Thyroid gland (tissue), 4 donors: ENCODE results near the gene ANKRD2. TPM values are rescaled to one million over a fixed set of nuclear protein-coding genes. Genes with fewer than 3 reads are reported as not detected.
"Not testable (repeated sequence)": the region's sequence is repeated elsewhere in the genome, so short reads cannot be mapped to it uniquely, and the experiment has no call there.

Experiments used
- DNase-seq, 2 donors: peaks; one replicate each; pipeline ENCODE4 v3.0.0-alpha.2; 2019
- H3K27ac ChIP-seq, 3 donors: fragments of 200-600 bp; sonication (generic); 1 replicate in 2 of 3; 2 replicates in 1 of 3; pipeline ENCODE4 v1.5.1; 2016 to 2019; ENCODE audit warnings: mild to moderate bottlenecking in 1 of 3, moderate library complexity in 1 of 3
- H3K27me3 ChIP-seq: fragments of 200-600 bp; sonication (generic); one replicate; pipeline ENCODE4 v1.5.1; 2019
- H3K36me3 ChIP-seq, 2 donors: fragments of 200-600 bp; sonication (generic); one replicate each; pipeline ENCODE4 v1.5.1; 2016 to 2019
- H3K4me1 ChIP-seq, 2 donors: fragments of 200-600 bp; sonication (generic); one replicate each; pipeline ENCODE4 v1.5.1; 2017 to 2019
- H3K4me3 ChIP-seq, 3 donors: fragments of 200-600 bp; sonication (generic); replicated peaks in 1 of 3; 1 replicate in 2 of 3; 2 replicates in 1 of 3; pipeline ENCODE4 v1.5.1; 2016; ENCODE audit warnings: mild to moderate bottlenecking in 1 of 3
- H3K9me3 ChIP-seq: fragments of 200-600 bp; sonication (generic); one replicate; pipeline ENCODE4 v1.5.1; 2017
- POLR2A ChIP-seq, 2 donors: fragments of 450-650 bp; IDR thresholded peaks; one replicate each; pipeline ENCODE4 v1.6.1; 2017; ENCODE audit warnings: antibody characterized with exemption in 2 of 2, mild to moderate bottlenecking in 2 of 2, moderate library complexity in 1 of 2
- WGBS, 2 donors: methylation state at CpG; one replicate each; pipeline ENCODE4 v1.1.5; 2017; 5-methylcytosine and 5-hydroxymethylcytosine counted together
- intact Hi-C: fragments of 100-400 bp; cut with DNase I; formaldehyde crosslinking; loops from one replicate; pipeline ENCODE4 v1.15.1; 2023
- total RNA-seq, 4 donors: library from RNA; depleted of rRNA; stranded (reverse); fragments of >200 nt; gene quantifications; one replicate each; pipeline ENCODE4 v1.2.3, GENCODE V29; 2016
- TF ChIP-seq, protein P1 (sequence below), 6 experiments: fragments of 200-600 bp in 3 of 6; fragments of 450-650 bp in 3 of 6; sonication (generic) in 3 of 6; IDR thresholded peaks; one replicate each; pipeline ENCODE4 v1.5.1; 2016 to 2019; ENCODE audit warnings: antibody characterized with exemption in 6 of 6, mild to moderate bottlenecking in 2 of 6, inconsistent platforms in 1 of 6, moderate library complexity in 1 of 6

ANKRD2 gene, protein sequence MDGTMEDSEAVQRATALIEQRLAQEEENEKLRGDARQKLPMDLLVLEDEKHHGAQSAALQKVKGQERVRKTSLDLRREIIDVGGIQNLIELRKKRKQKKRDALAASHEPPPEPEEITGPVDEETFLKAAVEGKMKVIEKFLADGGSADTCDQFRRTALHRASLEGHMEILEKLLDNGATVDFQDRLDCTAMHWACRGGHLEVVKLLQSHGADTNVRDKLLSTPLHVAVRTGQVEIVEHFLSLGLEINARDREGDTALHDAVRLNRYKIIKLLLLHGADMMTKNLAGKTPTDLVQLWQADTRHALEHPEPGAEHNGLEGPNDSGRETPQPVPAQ
- not detected for total RNA-seq

DNA sequence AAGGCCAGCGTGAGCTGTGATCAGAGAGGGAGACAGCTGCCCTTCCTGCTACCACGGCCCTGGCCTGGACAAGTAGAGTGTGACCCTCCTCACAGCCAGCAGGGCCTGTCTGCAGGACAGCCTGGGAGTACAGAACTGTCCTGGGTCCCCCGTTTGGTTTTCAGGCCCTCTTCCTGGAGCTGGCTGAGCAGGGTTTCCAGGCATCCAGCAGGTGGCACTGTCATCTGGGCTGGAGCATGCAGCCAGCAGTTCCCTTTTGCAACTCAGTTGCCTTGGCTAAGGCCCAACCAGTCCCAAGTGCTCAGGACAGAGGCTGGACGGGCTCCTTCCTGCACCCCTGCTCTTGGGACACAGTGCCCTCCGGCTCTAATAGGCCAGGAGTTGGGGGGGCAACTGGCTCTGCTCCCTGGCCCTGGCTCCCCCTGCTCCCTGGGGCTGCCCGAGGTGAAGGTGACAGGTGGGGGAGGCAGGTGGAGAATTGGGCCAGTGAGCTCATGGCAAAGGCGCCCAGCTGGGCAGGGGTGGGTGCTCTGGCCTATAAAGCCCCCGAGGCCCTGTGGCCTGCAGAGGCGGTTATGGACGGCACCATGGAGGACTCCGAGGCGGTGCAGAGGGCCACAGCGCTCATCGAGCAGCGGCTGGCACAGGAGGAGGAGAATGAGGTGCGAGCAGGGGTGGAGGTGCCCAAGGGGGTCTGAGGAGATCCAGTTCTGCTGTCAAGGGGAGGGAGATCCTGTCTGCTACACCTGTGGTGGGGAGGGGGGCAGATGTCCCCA, at the start of gene ANKRD2:
ANKRD2 (plus strand) TSS at position 566 of the 776 bp plus-strand sequence; CDS start at position 576, 10 bp downstream.
- peak; percentile 72 to 80 for DNase-seq
- intact Hi-C loops: no loop called here
- TF ChIP-seq, protein P1, sequence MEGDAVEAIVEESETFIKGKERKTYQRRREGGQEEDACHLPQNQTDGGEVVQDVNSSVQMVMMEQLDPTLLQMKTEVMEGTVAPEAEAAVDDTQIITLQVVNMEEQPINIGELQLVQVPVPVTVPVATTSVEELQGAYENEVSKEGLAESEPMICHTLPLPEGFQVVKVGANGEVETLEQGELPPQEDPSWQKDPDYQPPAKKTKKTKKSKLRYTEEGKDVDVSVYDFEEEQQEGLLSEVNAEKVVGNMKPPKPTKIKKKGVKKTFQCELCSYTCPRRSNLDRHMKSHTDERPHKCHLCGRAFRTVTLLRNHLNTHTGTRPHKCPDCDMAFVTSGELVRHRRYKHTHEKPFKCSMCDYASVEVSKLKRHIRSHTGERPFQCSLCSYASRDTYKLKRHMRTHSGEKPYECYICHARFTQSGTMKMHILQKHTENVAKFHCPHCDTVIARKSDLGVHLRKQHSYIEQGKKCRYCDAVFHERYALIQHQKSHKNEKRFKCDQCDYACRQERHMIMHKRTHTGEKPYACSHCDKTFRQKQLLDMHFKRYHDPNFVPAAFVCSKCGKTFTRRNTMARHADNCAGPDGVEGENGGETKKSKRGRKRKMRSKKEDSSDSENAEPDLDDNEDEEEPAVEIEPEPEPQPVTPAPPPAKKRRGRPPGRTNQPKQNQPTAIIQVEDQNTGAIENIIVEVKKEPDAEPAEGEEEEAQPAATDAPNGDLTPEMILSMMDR (IDR thresholded peaks at IDR 0.05): peak; percentile 57 to 89 (median 70)
- TF ChIP-seq POLR2A (IDR thresholded peaks at IDR 0.05): no peak
- Histone ChIP-seq H3K27ac (peak within 1 kb of the TSS in 1 of 3 donors; percentile 18), H3K27me3 (no peaks in the 10 kb centered on the region), H3K4me1 (peaks cover 16 to 21% of the 10 kb centered on the region in 2 donors), H3K4me3 (no peak within 1 kb of the TSS), H3K9me3 (no peaks in the 10 kb centered on the region), H3K36me3 (peaks cover 3 to 16% of the 10 kb centered on the region in 2 donors)
- whole genome bisulfite sequencing, 2 donors: 83 to 84% methylated on average over 13 of the region's 16 CpGs

DNA sequence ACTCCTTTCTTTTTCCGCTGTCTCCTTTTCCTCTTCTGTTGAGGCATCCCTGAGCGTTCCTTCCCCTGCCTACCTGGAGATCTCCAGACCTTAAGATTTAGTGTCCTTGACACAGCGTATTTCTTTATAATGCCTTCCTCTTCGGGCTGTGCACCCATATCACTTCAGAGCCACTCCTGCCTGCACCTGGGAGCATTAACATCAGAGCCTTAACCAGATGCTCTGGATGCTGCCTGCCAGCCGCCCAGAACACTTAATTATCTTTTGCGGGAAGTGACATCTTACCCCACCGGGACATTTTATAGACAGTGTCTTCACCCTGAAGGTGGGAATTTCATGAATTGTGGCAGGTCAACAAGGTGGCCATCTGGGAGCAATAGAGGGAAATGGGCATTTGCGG, 49.6 kb upstream of the ANKRD2 start:
- Histone ChIP-seq H3K36me3 (no peaks in the 10 kb centered on the region), H3K4me3 (no peak overlapping the region), H3K27ac (peak overlapping the region in 2 of 3 donors; percentile 27 to 60), H3K9me3 (no peaks in the 10 kb centered on the region), H3K27me3 (no peaks in the 10 kb centered on the region), H3K4me1 (peaks cover 20 to 60% of the 10 kb centered on the region in 2 donors)
- WGBS, 2 donors: 93 to 97% methylated on average over 8 of the region's 8 CpGs
- no peak for DNase-seq
- TF ChIP-seq, protein P1 (IDR thresholded peaks at IDR 0.05): no peak
- TF ChIP-seq POLR2A (IDR thresholded peaks at IDR 0.05): no peak
- intact Hi-C loops: no loop called here

DNA sequence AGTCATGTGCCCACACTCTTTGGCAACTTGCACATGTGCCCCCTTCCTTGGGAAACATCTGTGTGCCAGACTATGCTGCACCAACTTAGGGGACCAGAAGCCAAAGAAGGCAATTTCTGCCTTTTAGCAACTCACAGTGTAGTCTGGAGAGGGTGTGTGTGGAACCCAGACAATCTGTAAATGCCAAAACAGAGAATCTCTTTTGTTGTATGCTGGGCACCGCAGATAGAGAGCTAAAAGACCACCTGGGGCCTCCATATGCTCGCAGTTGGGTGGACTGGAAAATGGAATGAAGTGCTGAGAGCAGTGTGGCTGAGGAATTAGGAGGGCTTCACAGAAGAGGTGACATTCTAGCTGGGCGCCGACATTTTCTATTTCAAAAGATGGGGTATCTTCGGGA, 47.5 kb upstream of the ANKRD2 start:
- TF ChIP-seq, protein P1 (IDR thresholded peaks at IDR 0.05): no peak
- no peak for TF ChIP-seq POLR2A (IDR thresholded peaks at IDR 0.05)
- Histone ChIP-seq H3K4me3 (no peak overlapping the region), H3K36me3 (no peaks in the 10 kb centered on the region), H3K27ac (no peak overlapping the region), H3K27me3 (no peaks in the 10 kb centered on the region), H3K9me3 (no peaks in the 10 kb centered on the region), H3K4me1 (peaks cover 20 to 46% of the 10 kb centered on the region in 2 donors)
- 96% methylated on average over 5 of the region's 5 CpGs for WGBS, 2 donors
- DNase-seq: no peak
- intact Hi-C loops: no loop called here

DNA sequence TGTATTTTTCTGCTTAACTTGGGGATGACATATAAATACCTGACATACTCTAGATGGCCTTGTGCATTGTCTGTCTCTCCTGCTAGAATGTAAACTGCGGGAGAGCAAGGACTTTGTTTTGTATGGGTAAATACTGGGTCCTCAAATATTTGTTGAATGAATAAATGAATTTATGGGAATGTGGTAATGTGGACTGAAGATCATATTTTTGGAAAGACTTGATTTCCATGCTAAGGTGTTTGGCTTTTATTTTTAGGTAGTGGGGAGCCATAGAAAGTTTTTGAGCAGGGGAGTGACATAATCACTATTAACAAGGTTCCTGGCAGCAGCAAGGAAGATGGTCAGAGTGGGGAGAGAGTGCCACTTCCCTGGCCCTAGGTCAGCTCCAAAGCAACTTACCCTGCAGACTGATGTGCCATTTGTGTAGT, 46.9 kb upstream of the ANKRD2 start:
- H3K27me3 ChIP-seq: no peaks in the 10 kb centered on the region
- peaks cover 16 to 40% of the 10 kb centered on the region in 2 donors for H3K4me1 ChIP-seq
- H3K27ac ChIP-seq: no peak overlapping the region
- DNase-seq: no peak
- intact Hi-C loops: no loop called here
- WGBS, 2 donors: 96 to 100% methylated on average over 1 of the region's 1 CpG
- TF ChIP-seq, protein P1 (IDR thresholded peaks at IDR 0.05): no peak
- no peak for TF ChIP-seq POLR2A (IDR thresholded peaks at IDR 0.05)
- no peaks in the 10 kb centered on the region for H3K9me3 ChIP-seq
- H3K36me3 ChIP-seq: no peaks in the 10 kb centered on the region
- no peak overlapping the region for H3K4me3 ChIP-seq

DNA sequence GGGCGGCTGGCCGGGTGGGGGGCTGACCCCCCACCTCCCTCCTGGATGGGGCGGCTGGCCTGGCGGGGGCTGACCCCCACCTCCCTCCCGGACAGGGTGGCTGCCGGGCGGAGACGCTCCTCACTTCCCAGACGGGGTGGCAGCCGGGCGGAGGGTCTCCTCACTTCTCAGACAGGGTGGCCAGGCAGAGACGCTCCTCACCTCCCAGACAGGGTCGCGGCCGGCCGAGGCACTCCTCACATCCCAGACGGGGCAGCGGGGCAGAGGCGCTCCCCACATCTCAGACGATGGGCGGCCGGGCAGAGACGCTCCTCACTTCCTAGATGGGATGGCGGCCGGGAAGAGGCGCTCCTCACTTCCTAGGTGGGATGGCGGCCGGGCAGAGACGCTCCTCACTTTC, 43.7 kb upstream of the ANKRD2 start:
- peaks cover 5 to 17% of the 10 kb centered on the region in 2 donors for H3K4me1 ChIP-seq
- H3K27ac ChIP-seq, intact Hi-C loops, H3K9me3 ChIP-seq, H3K36me3 ChIP-seq, DNase-seq, H3K27me3 ChIP-seq, H3K4me3 ChIP-seq: not testable (repeated sequence)
- WGBS, 2 donors: no CpG with 5 or more reads among the region's 29 CpGs
